Testis (tissue), 2 donors: ENCODE results near the gene AGBL1.

ENCODE experiments used
- CTCF ChIP-seq, 3 experiments: fragments of 450-650 bp in 2 of 3; fragments of 200-600 bp in 1 of 3; sonication (generic) in 1 of 3; IDR thresholded peaks; one replicate each; pipeline ENCODE4 v1.5.1; 2016 to 2019; ENCODE audit warnings: antibody characterized with exemption in 3 of 3, mild to moderate bottlenecking in 2 of 3, moderate library complexity in 1 of 3
- POLR2A ChIP-seq: fragments of 450-650 bp; IDR thresholded peaks from one replicate; pipeline ENCODE4 v1.6.1; 2017; ENCODE audit warnings: antibody characterized with exemption, mild to moderate bottlenecking, moderate library complexity

- TF ChIP-seq POLR2A (no peak), CTCF (IDR thresholded peaks at IDR 0.05) (no peak)
Measured at GRCh38 chr15:86623236-86623635, 543.6 kb downstream of the AGBL1 start.
